Endothelial cell (in vitro differentiated cells): ENCODE results near the gene PRAC1. TPM values are rescaled to one million over a fixed set of nuclear protein-coding genes. Genes with fewer than 3 reads are reported as not detected.

Experiments used
- DNase-seq: peaks from one replicate; pipeline ENCODE4 v3.0.0; 2021; ENCODE audit warnings: low spot score
- H3K27ac Mint-ChIP-seq: one replicate; pipeline ENCODE4 v1.8.0; 2021; ENCODE audit warnings: mixed read lengths, inconsistent platforms; ENCODE audit not compliant: unreplicated experiment
- H3K27me3 Mint-ChIP-seq: one replicate; pipeline ENCODE4 v1.8.0; 2021; ENCODE audit warnings: mild to moderate bottlenecking, moderate library complexity, mixed read lengths, inconsistent platforms; ENCODE audit not compliant: unreplicated experiment
- H3K36me3 Mint-ChIP-seq: one replicate; pipeline ENCODE4 v1.8.0; 2021; ENCODE audit warnings: mild to moderate bottlenecking, low read depth, mixed read lengths, inconsistent platforms; ENCODE audit not compliant: unreplicated experiment
- H3K4me1 Mint-ChIP-seq: one replicate; pipeline ENCODE4 v1.8.0; 2021; ENCODE audit warnings: mild to moderate bottlenecking, mixed read lengths, inconsistent platforms; ENCODE audit not compliant: unreplicated experiment
- H3K4me3 Mint-ChIP-seq: one replicate; pipeline ENCODE4 v1.8.0; 2021; ENCODE audit warnings: mild to moderate bottlenecking, mixed read lengths, inconsistent platforms; ENCODE audit not compliant: unreplicated experiment
- H3K9me3 Mint-ChIP-seq: one replicate; pipeline ENCODE4 v1.8.0; 2021; ENCODE audit warnings: mixed read lengths, inconsistent platforms; ENCODE audit not compliant: unreplicated experiment
- CTCF ChIP-seq: fragments of 200-600 bp; sonication (generic); IDR thresholded peaks from one replicate; pipeline ENCODE4 v1.5.0; 2021; ENCODE audit warnings: antibody characterized with exemption; ENCODE audit not compliant: unreplicated experiment
- total RNA-seq: library from RNA; stranded (reverse); fragmentation: NEBNext Ultra II Directional; extraction: Animal tissue kit (Norgen Biotek cat#: 25700); gene quantifications from one replicate; pipeline ENCODE4 v1.2.1, GENCODE V29; 2021; ENCODE audit not compliant: unreplicated experiment

Gene PRAC1
- total RNA-seq, 1 donor from 2014 or later: not detected

GRCh38 chr17:48751172-48751571 lies 28.9 kb upstream of the PRAC1 start:
- Mint-ChIP-seq H3K9me3 (no peaks in the 10 kb centered on the region), H3K27ac (no peak overlapping the region), H3K4me1 (peaks cover 26% of the 10 kb centered on the region), H3K36me3 (no peaks in the 10 kb centered on the region), H3K27me3 (peaks cover 45% of the 10 kb centered on the region), H3K4me3 (no peak overlapping the region)
- no peak for TF ChIP-seq CTCF
- no peak for DNase-seq

- Mint-ChIP-seq H3K4me1 (peaks cover 23% of the 10 kb centered on the region), H3K9me3 (no peaks in the 10 kb centered on the region), H3K4me3 (no peak overlapping the region), H3K27me3 (peaks cover 45% of the 10 kb centered on the region), H3K36me3 (no peaks in the 10 kb centered on the region), H3K27ac (no peak overlapping the region)
- DNase-seq: no peak
- no peak for TF ChIP-seq CTCF
These were observed 27.6 kb upstream of the PRAC1 start for GRCh38 chr17:48749621-48750553.

DNA sequence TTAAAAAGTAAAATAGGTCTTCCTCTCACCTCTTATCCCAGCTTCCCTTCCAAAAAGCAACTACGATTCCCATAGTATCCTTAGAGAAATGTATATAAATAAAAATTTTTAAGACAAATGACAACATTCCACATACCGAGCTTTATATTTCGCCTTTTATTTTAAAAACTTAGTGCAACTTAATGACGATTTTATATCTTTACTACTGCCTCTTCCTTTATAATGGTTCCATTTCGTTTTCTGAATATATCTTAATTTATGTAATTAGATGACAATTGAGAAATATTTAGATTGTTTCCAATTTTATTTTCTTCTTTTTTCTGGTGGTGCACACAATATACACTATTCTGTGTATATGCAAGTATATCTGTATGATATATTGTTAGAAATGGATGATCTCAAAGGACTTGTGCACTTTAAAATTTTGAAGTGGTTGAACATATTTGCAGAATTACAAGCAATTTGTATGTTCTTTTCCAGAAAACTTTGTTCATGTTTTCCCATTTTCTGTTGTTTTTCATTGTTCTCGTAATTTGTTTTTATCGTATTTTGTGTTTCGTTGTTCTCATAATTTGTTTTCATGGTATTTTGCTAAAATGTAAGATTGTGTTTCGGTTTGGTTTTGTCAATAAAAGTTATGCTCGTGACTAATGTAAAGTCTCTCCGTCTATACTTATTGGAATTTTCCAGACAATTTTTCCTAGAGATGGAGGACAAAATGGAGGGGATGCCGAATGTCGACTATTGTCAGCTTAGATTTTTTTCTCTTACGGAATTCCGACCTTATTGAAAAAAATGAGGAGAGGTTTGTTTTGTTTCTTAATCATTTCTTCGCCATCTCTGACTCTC lies 26.6 kb upstream of the PRAC1 start:
- H3K4me3 Mint-ChIP-seq: no peak overlapping the region
- H3K27me3 Mint-ChIP-seq: peaks cover 42% of the 10 kb centered on the region
- H3K36me3 Mint-ChIP-seq: no peaks in the 10 kb centered on the region
- H3K9me3 Mint-ChIP-seq: no peaks in the 10 kb centered on the region
- DNase-seq: no peak
- H3K27ac Mint-ChIP-seq: peak overlapping the region; percentile 48
- H3K4me1 Mint-ChIP-seq: peaks cover 17% of the 10 kb centered on the region
- TF ChIP-seq CTCF: no peak

DNA sequence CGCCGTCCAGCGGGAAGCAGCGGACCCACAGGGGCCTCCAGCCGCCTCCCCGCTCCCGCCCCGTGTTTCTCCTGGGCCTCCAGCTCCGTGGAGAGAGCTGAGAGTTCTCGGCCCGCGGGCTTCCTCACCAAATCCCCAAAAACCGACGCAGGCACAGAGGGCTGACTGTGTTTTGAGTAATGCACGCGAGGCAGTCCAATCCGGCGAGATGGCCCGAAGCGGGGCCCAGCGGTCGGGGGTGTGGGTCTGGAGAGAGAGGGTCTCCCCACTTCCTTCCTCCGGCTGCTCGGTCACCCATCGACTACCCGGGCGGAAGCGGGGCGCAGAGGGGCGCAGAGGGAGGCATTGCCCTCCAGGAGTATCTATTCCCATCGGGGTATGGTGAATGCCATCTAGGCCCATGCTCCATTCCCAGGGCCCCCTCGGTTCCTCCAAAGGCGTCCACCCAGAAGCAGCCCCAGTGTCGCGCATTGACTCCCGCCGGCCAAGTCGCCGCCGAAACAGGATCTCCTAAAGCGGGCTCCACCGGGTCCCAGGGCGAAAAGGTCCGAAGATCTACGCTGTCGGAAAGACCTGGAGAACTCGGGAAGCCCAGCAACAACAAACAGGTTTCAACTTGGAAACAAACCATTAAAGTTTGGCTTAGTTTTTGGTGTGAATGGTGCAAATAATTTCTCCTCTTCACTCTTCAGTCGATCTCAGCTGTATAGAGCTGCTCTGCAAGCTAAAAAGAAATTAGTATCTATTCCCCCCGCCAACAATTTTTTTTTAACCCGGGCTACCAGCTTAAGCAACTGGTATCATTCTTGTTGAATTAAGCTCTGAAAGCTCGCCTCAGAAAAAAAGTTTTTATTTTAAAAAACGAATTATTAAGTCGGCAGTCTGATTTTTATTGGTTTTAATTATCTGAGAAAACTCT lies 25.4 kb upstream of the PRAC1 start:
- no peak for TF ChIP-seq CTCF
- H3K4me1 Mint-ChIP-seq: peaks cover 6% of the 10 kb centered on the region
- H3K27ac Mint-ChIP-seq: no peak overlapping the region
- no peak for DNase-seq
- H3K27me3 Mint-ChIP-seq: peaks cover 39% of the 10 kb centered on the region
- H3K4me3 Mint-ChIP-seq: no peak overlapping the region
- no peaks in the 10 kb centered on the region for H3K9me3 Mint-ChIP-seq
- no peaks in the 10 kb centered on the region for H3K36me3 Mint-ChIP-seq
